ENCODE data around the gene ZBED1.
"Not testable (repeated sequence)": the region's sequence is repeated elsewhere in the genome, so short reads cannot be mapped to it uniquely, and the experiment has no call there.

ZBED1 gene

DNA sequence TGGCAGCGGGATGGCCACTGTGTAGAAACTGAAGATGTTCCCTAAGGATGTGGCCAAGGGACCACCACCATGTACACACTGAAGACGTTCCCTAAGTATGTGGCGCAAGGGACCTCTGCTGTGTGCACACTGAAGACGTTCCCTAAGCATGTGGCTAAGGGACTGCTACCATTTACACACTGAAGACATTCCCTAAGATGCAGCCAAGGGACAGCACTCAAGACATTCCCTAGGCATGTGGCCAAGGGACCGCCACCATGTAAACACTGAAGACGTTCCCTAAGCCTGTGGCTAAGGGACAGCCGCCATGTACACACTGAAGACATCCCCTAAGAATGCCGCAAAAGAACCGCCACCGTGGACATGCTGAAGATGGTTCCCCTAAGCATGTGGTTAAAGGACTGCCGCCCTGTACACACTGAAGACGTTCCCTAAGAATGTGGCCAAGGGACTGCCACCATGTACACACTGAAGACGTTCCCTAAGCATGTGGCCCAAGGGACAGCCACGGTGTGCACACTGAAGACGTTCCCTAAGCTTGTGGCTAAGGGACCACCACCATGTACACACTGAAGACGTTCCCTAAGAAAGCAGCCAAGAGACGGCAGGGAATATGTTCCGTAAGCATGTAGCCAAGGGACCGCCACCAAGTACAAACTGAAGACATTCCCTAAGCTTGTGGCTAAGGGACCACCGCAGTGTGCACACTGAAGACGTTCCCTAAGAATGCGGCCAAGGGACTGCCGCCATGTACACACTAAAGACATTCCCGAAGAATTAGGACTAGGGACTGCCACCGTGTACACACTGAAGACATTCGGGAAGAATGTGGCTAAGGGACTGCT, 43.3 kb downstream of the ZBED1 start:
- in situ Hi-C loops (cut with MboI; ENCODE audit: low sequenced_read_pairs) = no loop called here

DNA sequence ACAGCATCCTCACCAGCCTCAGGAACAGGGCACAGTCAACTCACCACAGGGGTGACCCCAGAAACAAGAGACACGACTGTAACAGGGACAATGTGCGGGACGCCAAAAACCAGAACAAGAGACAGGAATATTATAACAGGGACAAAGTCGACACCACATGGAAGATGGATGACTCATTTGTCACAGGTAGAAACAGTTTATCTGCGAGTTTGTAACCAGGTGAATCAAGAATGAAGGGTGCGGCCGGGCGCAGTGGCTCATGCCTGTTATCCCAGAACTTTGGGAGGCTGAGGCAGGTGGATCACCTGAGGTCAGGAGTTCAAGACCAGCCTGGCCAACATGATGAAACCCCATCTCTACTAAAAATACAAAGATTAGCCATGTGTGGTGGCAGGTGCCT, 44.7 kb downstream of the ZBED1 start:
- in situ Hi-C loops (cut with MboI; ENCODE audit: low sequenced_read_pairs) = not testable (repeated sequence)

DNA sequence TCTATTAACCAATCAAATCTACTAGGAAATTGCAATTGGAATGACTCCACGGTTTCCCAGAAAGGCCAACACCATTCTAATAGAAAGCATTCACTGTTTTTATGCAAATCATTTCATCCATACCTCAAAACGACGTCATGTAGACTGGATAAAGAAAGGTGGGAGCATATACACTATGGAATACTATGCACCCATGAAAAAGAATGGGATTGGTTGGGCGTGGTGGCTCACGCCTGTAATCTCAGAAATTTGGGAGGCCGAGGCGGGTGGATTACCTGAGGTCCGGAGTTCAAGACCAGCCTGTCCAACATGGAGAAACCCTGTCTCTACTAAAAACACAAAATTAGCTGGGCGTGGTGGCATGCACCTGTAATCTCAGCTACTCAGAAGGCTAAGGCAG, 46.2 kb downstream of the ZBED1 start:
- in situ Hi-C loops (cut with MboI; ENCODE audit: low sequenced_read_pairs) = not testable (repeated sequence)

DNA sequence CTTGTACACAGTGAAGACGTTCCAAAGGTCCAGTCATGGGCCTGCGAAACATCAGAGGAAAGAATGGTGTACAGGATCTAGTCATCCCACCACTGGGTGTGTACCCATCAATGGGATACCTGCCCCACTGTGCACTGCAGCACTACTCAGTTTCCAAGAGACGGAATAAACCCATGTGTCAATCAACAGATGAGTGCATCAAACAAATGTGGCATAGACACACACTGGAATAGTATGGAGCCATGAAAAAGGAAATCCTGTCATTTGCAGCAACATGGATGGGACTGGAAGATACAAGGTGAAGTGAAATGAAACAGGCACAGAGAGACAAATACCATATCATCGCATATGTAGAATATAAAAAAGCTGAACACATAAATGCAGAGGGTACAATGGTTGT, 48.0 kb downstream of the ZBED1 start:
- in situ Hi-C loops (cut with MboI; ENCODE audit: low sequenced_read_pairs) = no loop called here

DNA sequence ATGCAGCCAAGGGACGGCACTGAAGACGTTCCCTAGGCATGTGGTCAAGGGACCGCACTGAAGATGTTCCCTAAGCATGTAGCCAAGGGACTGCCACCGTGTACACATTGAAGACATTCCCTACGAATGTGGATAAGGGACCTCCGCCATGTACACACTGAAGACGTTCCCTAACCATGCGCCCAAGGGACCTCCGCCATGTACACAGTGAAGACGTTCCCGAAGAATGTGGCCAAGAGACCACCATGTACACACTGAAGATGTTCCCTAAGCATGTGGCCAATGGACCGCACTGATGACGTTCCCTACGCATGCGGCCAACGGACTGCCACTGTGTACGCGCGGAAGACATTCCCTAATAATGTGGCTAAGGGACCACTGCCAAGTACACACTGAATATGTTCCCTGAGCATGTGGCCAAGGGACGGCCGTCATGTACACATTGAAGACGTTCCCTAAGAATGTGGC, 48.4 kb downstream of the ZBED1 start:
- in situ Hi-C loops (cut with MboI; ENCODE audit: low sequenced_read_pairs) = no loop called here

DNA sequence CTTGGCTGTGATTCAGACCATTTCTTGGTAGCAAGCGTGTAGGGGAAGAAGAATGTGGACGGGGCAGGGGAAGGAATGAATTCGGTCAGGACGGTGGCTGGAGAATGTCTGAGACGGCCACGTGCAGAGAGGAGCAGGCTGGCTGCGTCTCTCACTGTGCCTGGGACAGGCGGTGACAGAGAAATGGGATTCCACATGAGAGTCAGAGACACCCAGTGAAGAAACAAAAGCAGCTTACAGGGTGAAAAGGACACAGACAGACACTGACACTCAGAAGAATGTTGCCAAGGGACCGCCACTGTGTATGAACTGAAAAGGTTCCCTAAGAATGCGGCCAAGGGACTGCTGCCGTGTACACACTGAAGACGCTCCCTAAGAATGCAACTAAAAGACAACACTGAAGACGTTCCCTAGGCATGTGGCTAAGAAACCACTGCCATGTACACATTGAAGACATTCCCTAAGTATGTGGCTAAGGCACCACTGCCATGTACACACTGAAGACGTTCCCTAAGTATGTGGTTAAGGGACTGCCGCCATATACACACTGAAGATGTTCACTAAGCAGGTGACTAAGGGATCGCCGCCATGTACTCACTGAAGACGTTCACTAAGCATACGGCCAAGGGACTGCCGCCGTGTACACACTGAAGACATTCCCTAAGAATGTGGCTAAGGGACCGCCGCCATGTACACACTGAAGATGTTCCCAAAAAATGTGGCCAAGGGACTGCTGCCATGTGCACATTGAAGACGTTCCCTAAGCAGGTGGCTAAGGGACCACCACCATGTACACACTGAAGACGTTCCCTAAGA, 49.1 kb downstream of the ZBED1 start:
- in situ Hi-C loops (cut with MboI; ENCODE audit: low sequenced_read_pairs) = no loop called here

DNA sequence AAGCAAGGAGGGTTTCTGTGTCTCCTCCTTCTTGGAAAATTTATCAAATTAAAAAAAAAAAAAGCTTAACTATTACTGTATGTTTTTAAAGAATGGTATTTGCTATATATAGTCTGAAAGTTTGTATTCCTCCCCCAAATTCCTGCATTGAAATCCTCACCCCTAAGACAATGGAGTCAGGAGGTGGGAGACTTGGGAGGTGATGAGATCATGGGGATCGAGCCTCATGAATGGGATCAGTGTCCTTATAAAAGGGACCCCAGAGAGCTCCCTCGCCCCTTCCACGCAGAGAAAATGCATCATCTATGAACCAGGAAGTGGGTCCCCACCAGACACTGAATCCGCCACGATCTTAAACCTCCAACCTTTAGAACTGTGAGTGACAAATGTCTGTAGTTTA, 50.1 kb downstream of the ZBED1 start:
- in situ Hi-C loops (cut with MboI; ENCODE audit: low sequenced_read_pairs) = no loop called here

DNA sequence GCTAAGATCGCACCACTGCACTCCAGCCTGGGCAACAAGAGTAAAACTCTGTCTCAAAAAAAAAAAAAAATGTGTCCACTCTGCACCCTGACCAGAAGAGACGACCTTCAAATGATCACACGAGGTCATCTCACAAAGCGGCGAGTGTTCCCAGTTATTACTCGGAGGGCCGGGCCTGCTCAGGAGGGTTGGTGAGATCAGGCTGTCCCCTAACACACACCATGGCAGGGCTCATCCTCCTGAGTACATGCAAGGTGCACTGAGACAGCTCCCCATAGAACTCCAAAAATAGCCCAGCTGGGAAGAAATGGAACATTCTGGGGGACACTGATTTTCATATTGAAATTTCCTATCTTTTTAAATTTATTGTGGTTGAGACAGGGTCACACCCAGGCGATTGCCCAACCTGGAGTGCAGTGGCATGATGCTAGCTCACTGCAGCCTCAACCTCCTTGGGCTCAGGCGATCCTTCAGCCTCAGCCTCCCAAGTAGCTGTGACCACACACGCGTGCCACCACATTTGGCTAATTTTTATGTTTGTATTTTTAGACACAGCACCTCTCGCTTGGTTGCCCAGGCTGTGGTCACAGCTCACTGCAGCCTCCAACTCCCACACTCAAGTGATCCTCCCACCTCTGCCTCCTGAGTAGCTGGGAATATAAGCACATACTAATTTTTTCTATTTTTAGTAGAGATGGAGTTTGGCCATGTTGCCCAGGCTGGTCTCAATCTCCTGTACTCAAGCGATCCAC, 51.5 kb downstream of the ZBED1 start:
- in situ Hi-C loops (cut with MboI; ENCODE audit: low sequenced_read_pairs) = no loop called here

DNA sequence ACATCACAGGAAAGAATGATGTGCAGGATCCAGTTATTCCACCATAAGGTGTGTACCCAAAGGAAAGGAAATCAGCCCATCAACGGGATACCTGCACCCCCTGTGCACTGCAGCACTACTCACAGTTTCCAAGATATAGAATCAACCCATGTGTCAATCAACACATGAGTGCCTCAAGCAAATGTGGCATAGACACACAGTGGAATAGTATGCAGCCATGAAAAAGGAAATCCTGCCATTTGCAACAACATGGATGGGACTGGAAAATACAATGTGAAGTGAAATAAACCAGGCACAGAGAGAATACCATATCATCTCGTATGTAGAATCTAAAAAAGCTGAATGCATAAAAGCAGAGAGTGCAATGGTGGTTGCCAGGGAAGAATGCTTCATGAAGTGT, 53.3 kb downstream of the ZBED1 start:
- in situ Hi-C loops (cut with MboI; ENCODE audit: low sequenced_read_pairs) = no loop called here

DNA sequence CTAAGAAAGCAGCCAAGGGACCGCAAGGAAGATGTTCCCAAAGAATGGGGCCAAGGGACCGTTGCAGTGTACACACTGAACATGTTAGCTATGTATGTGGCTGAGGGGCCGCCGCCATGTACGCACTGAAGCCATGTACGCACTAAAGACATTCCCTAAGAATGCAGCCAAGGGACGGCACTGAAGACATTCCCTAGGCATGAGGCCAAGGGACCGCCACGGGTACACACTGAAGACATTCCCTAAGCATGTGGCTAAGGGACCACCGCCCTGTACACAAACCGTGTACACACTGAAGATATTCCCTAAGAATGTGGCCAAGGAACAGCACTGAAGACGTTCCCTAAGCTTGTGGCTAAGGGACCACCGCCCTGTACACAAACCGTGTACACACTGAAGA, 54.0 kb downstream of the ZBED1 start:
- in situ Hi-C loops (cut with MboI; ENCODE audit: low sequenced_read_pairs) = no loop called here

DNA sequence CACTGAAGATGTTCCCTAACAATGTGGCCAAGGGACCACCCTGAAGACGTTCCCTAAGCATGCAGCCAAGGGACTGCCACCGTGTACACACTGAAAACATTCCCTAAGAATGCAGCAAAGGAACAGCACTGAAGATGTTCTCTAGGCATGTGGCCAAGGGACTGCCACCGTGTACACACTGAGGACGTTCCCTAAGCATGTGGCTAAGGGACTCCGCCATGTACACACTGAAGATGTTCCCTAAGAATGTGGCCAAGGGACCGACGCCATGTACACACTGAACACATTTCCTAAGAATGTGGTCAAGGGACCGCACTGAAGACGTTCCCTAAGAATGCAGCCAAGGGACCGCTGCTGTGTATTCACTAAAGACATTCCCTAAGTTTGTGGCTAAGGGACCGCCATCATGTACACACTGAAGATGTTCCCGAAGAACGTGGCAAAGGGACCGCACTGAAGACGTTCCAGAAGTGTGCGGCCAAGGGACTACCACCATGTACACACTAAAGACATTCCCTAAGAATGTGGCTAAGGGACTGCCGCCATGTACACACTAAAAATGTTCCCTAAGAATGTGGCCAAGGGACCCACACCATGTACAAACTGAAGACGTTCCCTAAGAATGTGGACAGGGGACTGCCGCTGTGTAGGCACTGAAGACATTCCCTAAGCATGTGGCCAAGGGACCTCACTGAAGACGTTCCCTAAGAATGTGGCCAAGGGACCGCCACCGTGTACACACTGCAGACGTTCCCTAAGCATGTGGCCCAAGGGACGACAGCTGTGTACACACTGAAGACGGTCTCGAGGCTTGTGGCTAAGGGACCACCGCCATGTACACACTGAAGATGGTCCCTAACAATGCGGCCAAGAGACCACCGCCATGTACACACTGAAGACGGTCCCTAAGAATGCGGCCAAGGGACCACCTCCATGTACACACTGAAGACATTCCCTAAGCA, 54.8 kb downstream of the ZBED1 start:
- in situ Hi-C loops (cut with MboI; ENCODE audit: low sequenced_read_pairs) = no loop called here

DNA sequence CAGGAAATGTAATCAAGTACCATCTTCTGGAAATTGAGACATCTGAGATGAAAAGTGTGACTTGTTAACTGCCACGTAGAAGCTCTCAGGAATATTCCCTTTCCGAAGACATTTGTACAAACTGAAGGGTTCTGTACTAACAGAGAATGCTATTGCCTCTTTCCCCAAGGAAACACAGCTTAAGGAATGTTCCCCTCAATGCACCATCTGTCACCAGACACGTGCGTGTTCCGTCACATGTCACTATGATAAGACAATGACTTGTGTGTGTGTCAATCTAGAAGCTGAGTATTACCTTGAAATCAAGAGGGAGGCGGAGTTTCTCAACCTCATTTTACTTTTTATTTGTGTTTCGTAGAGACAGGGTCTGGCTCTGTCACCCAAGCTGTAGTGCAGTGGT, 58.1 kb downstream of the ZBED1 start:
- in situ Hi-C loops (cut with MboI; ENCODE audit: low sequenced_read_pairs) = no loop called here

DNA sequence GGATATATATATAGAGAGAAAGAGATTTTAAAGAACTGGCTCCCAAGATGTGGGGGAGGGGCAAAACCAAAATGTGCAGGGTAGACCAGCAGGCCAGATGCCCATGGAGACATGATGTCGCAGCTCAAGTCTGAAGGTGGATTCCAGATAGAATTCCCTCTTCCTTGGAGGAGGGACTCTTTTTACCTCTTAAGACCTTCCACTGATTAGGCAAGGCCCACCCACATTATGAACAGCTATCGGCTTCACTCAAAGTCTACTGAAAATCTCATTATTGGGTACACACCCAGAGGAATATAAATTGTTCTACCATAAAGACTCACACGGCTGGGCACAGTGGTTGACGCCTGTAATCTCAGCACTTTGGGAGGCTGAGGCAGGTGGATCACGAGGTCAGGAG, 59.3 kb downstream of the ZBED1 start:
- in situ Hi-C loops (cut with MboI; ENCODE audit: low sequenced_read_pairs) = no loop called here

DNA sequence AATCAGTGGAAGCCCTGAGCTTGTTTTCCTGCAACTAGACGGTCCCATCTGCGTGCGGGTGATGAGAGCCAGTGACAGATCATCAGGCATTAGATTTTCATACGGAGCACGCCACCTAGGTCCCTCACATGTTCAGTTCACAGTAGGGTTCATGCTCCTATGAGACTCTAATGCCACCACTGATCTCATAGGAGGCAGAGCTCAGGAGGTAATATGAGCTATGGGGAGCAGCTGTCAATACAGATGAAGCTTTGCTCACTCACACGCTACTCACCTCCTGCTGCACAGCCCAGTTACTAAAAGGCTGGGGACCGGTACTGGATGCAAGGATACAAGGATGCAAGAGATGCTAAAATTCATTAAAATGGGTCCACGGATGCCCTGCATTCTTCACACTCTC, 61.2 kb downstream of the ZBED1 start:
- in situ Hi-C loops (cut with MboI; ENCODE audit: low sequenced_read_pairs) = no loop called here

Measured in HL-60/S4 (cell line).